Astrocyte (in vitro differentiated cells and primary cell): ENCODE data around the gene HOXB7. TPM values are rescaled to one million over a fixed set of nuclear protein-coding genes. Genes with fewer than 3 reads are reported as not detected.

Experiments used
- DNase-seq: peaks from one replicate; pipeline ENCODE4 v3.0.0-alpha.2; 2010; ENCODE audit warnings: low read depth
- FAIRE-seq: peaks from 2 replicates; lab custom pipeline; 2011; peaks lifted over from hg19 to GRCh38; lab: Jason Lieb, UNC
- H2AFZ ChIP-seq: 2 replicates; pipeline ENCODE4 v1.6.0; 2012; ENCODE audit warnings: low read depth, low read length, inconsistent platforms
- H3K27ac ChIP-seq: 2 replicates; pipeline ENCODE4 v1.5.1; 2011; ENCODE audit warnings: low read depth, low read length, inconsistent platforms
- H3K27me3 ChIP-seq: 2 replicates; pipeline ENCODE4 v1.6.0; 2011; ENCODE audit warnings: low read length, inconsistent platforms; ENCODE audit not compliant: insufficient read depth
- H3K36me3 ChIP-seq: 2 replicates; pipeline ENCODE4 v1.5.1; 2011; ENCODE audit warnings: low read length, inconsistent platforms; ENCODE audit not compliant: insufficient read depth
- H3K4me1 ChIP-seq: 2 replicates; pipeline ENCODE4 v1.5.1; 2011; ENCODE audit warnings: low read length, inconsistent platforms; ENCODE audit not compliant: insufficient read depth
- H3K4me2 ChIP-seq: 2 replicates; pipeline ENCODE4 v1.6.0; 2012; ENCODE audit warnings: low read length, inconsistent platforms
- H3K4me3 ChIP-seq: 2 replicates; pipeline ENCODE4 v1.5.1; 2011; ENCODE audit warnings: low read depth, mild to moderate bottlenecking, low read length, inconsistent platforms; ENCODE audit not compliant: insufficient read depth
- H3K79me2 ChIP-seq: 2 replicates; pipeline ENCODE4 v1.6.0; 2012; ENCODE audit warnings: mild to moderate bottlenecking, low read length, inconsistent platforms; ENCODE audit not compliant: insufficient read depth
- H3K9ac ChIP-seq: 2 replicates; pipeline ENCODE4 v1.6.0; 2012; ENCODE audit warnings: mild to moderate bottlenecking, low read length, inconsistent platforms
- H3K9me3 ChIP-seq: 2 replicates; pipeline ENCODE4 v1.5.1; 2012; ENCODE audit warnings: low read depth, mild to moderate bottlenecking, low read length, inconsistent platforms; ENCODE audit not compliant: insufficient read depth
- H4K20me1 ChIP-seq: 2 replicates; pipeline ENCODE4 v1.6.0; 2012; ENCODE audit warnings: low read length, inconsistent platforms; ENCODE audit not compliant: insufficient read depth
- H3K27ac Mint-ChIP-seq: one replicate; pipeline ENCODE4 v1.8.0; 2021; ENCODE audit warnings: mild to moderate bottlenecking, mixed read lengths; ENCODE audit not compliant: unreplicated experiment
- H3K27me3 Mint-ChIP-seq: one replicate; pipeline ENCODE4 v1.8.0; 2021; ENCODE audit warnings: low read depth, mixed read lengths; ENCODE audit not compliant: unreplicated experiment
- H3K36me3 Mint-ChIP-seq: one replicate; pipeline ENCODE4 v1.8.0; 2021; ENCODE audit warnings: low read depth, mixed read lengths; ENCODE audit not compliant: unreplicated experiment
- H3K4me1 Mint-ChIP-seq: one replicate; pipeline ENCODE4 v1.8.0; 2021; ENCODE audit warnings: low read depth, mixed read lengths; ENCODE audit not compliant: unreplicated experiment
- H3K4me3 Mint-ChIP-seq: one replicate; pipeline ENCODE4 v1.8.0; 2021; ENCODE audit warnings: mild to moderate bottlenecking, moderate library complexity, mixed read lengths; ENCODE audit not compliant: unreplicated experiment
- H3K9me3 Mint-ChIP-seq: one replicate; pipeline ENCODE4 v1.8.0; 2021; ENCODE audit warnings: mild to moderate bottlenecking, mixed read lengths; ENCODE audit not compliant: unreplicated experiment
- CTCF ChIP-seq: IDR thresholded peaks from 2 replicates; pipeline ENCODE4 v1.5.1; 2011; ENCODE audit warnings: low read depth, mild to moderate bottlenecking, inconsistent platforms, low read length, moderate library complexity; ENCODE audit not compliant: insufficient read depth
- EZH2 ChIP-seq: IDR thresholded peaks from 2 replicates; pipeline ENCODE4 v1.6.1; 2012; ENCODE audit warnings: mild to moderate bottlenecking, low read length, inconsistent platforms; ENCODE audit not compliant: insufficient read depth
- total RNA-seq: library from RNA; stranded (reverse); gene quantifications from 2 replicates; pipeline ENCODE4 v1.2.1, GENCODE V29; 2021

Gene HOXB7
- total RNA-seq, 1 donor from 2014 or later, result not detected

GRCh38 chr17:48641541-48642058 is 30.8 kb upstream of the HOXB7 start:
- peaks cover 5% of the 10 kb centered on the region for H3K4me1 Mint-ChIP-seq
- peaks cover 95% of the 10 kb centered on the region for H3K27me3 Mint-ChIP-seq
- Histone ChIP-seq H3K4me2 (no peak overlapping the region), H3K4me3 (no peak overlapping the region), H3K4me1 (no peaks in the 10 kb centered on the region), H3K9me3 (peaks cover 10% of the 10 kb centered on the region), H3K9ac (no peak overlapping the region), H3K79me2 (no peaks in the 10 kb centered on the region), H2AFZ (no peak overlapping the region), H3K27ac (no peak overlapping the region), H3K27me3 (peaks cover 98% of the 10 kb centered on the region), H3K36me3 (no peaks in the 10 kb centered on the region), H4K20me1 (no peaks in the 10 kb centered on the region)
- no peak overlapping the region for H3K4me3 Mint-ChIP-seq
- no peak for DNase-seq
- H3K36me3 Mint-ChIP-seq, result peaks cover 4% of the 10 kb centered on the region
- peak overlapping the region; percentile 72 for H3K27ac Mint-ChIP-seq
- no peak for FAIRE-seq
- TF ChIP-seq EZH2 (peak; percentile 6), CTCF (no peak)
- peaks cover 16% of the 10 kb centered on the region for H3K9me3 Mint-ChIP-seq

DNA sequence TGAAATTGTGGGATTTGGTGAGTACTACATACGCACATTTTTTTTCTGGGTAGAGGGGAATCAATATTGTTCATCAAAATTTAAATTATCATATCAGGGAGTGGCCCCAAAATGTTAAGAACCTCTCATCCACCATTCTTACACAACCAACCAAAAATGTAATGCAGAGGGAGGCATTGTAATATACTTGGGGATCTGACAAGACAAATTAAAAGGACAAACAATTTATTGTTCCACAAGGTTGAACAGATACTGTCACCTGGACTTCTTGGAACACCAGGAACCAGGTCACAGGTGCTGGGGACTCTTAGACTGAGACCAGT is 30.0 kb upstream of the HOXB7 start:
- no peak overlapping the region for H2AFZ ChIP-seq
- peaks cover 100% of the 10 kb centered on the region for H3K27me3 ChIP-seq
- FAIRE-seq, result no peak
- H3K27ac Mint-ChIP-seq, result no peak overlapping the region
- H3K9me3 Mint-ChIP-seq, result peaks cover 16% of the 10 kb centered on the region
- H3K4me1 ChIP-seq, result no peaks in the 10 kb centered on the region
- no peak for TF ChIP-seq EZH2
- TF ChIP-seq CTCF, result no peak
- H3K4me3 ChIP-seq, result no peak overlapping the region
- no peak for DNase-seq
- H3K36me3 Mint-ChIP-seq, result peaks cover 4% of the 10 kb centered on the region
- H3K4me3 Mint-ChIP-seq, result no peak overlapping the region
- H3K79me2 ChIP-seq, result no peaks in the 10 kb centered on the region
- H3K36me3 ChIP-seq, result no peaks in the 10 kb centered on the region
- no peak overlapping the region for H3K27ac ChIP-seq
- peaks cover 4% of the 10 kb centered on the region for H4K20me1 ChIP-seq
- H3K4me2 ChIP-seq, result no peak overlapping the region
- peaks cover 98% of the 10 kb centered on the region for H3K27me3 Mint-ChIP-seq
- peaks cover 10% of the 10 kb centered on the region for H3K9me3 ChIP-seq
- H3K9ac ChIP-seq, result no peak overlapping the region
- peaks cover 5% of the 10 kb centered on the region for H3K4me1 Mint-ChIP-seq

DNA sequence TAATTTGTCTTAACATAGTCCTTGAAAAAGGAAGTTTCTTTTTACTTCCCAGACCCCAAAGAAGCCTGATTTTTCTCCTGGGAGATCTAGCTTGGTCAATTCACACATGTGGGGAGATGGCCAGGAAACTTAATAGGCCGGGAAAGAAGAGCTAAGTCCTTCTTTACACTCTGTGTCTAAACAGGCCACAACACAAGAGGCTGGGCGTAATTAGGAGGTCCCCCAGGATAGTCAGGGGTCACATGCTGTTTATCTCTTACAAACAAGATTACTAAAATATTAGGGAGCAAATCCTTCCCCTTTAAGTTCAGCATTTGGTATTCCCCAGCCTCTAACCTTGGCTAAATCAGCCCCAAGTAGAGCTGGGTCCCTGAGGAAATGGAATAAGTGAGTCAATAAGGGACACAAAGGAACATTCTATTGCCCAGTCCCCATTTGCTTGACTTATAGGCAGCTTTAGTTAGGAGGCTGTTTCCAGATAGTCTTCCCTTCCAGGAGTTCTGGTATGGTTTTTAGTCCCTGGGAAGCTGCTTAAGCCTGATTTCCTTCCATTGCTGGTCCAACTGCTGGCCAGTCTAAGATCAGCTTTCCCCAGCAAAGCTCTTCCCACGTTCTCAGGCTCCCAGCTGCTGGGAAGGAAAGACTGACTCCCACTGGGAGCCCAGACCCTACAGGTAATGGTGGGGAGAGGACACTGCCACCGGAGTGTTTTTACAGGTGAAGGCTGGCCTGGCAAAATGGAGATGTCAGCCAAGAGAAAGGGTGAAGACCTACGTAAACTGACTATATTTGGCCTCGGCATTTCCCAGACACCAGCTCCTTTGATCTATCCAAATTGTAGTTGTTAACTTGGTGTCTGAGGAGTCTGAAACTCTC is 29.4 kb upstream of the HOXB7 start:
- no peak overlapping the region for H3K9ac ChIP-seq
- H3K27me3 Mint-ChIP-seq, result peaks cover 98% of the 10 kb centered on the region
- no peaks in the 10 kb centered on the region for H3K36me3 ChIP-seq
- FAIRE-seq (no peak), DNase-seq (no peak)
- peaks cover 11% of the 10 kb centered on the region for H3K9me3 Mint-ChIP-seq
- no peak overlapping the region for H3K4me3 Mint-ChIP-seq
- peaks cover 4% of the 10 kb centered on the region for H3K36me3 Mint-ChIP-seq
- H3K9me3 ChIP-seq, result peaks cover 10% of the 10 kb centered on the region
- no peak overlapping the region for H3K27ac ChIP-seq
- H4K20me1 ChIP-seq, result peaks cover 6% of the 10 kb centered on the region
- H3K4me1 ChIP-seq, result no peaks in the 10 kb centered on the region
- peaks cover 5% of the 10 kb centered on the region for H3K4me1 Mint-ChIP-seq
- H2AFZ ChIP-seq, result no peak overlapping the region
- H3K79me2 ChIP-seq, result no peaks in the 10 kb centered on the region
- H3K27ac Mint-ChIP-seq, result no peak overlapping the region
- TF ChIP-seq EZH2 (no peak), CTCF (no peak)
- H3K4me3 ChIP-seq, result no peak overlapping the region
- H3K27me3 ChIP-seq, result peaks cover 100% of the 10 kb centered on the region
- no peak overlapping the region for H3K4me2 ChIP-seq
